ENCODE data around the gene ST7.

GRCh38 chr7:117048882-117049281, 95.6 kb downstream of the ST7 start:
- TF ChIP-seq CTCF (IDR thresholded peaks at IDR 0.05), result no peak
- no peak for TF ChIP-seq POLR2AphosphoS5 (IDR thresholded peaks at IDR 0.05)
- TF ChIP-seq POLR2A (IDR thresholded peaks at IDR 0.05), result no peak
